H1 (cell line): ENCODE data around the gene NPTN. TPM values are rescaled to one million over a fixed set of nuclear protein-coding genes. Genes with fewer than 3 reads are reported as not detected.

Source experiments
- CTCF ChIA-PET: fragments of 300-600 bp; sonication (Branson Sonifier 250); formaldehyde crosslinking; loops from one replicate; lab custom pipeline; 2021; ENCODE audit not compliant: partially characterized antibody; lab: Charles Lee
- POLR2A ChIA-PET: fragments of 300-600 bp; sonication (Branson Sonifier 250); formaldehyde crosslinking; loops from one replicate; lab custom pipeline; 2021; ENCODE audit warnings: inconsistent platforms; ENCODE audit not compliant: partially characterized antibody; lab: Charles Lee
- DNase-seq, 2 experiments: peaks; one replicate each; pipeline versions ENCODE4 v3.0.0 to v3.0.0-alpha.2; 2010 to 2022; ENCODE audit warnings: low spot score in 2 of 2, low read depth in 1 of 2, mixed read lengths in 1 of 2
- FAIRE-seq: peaks from 2 replicates; lab custom pipeline; 2011; peaks lifted over from hg19 to GRCh38; lab: Jason Lieb, UNC
- H2AFZ ChIP-seq: 2 replicates; pipeline ENCODE4 v1.8.1; 2012; ENCODE audit warnings: low read length, inconsistent platforms
- H2AK5ac ChIP-seq: 2 replicates; pipeline ENCODE4 v1.6.1; 2013; ENCODE audit warnings: low read depth, low read length
- H2BK120ac ChIP-seq: replicated peaks from 2 replicates; pipeline ENCODE3; 2013; ENCODE audit warnings: low read depth, low read length, inconsistent platforms
- H2BK12ac ChIP-seq: 2 replicates; pipeline ENCODE4 v1.6.1; 2013; ENCODE audit warnings: low read depth, low read length
- H2BK15ac ChIP-seq: 2 replicates; pipeline ENCODE4 v1.6.1; 2013; ENCODE audit warnings: low read length
- H2BK20ac ChIP-seq: 2 replicates; pipeline ENCODE4 v1.6.1; 2013; ENCODE audit warnings: low read length
- H2BK5ac ChIP-seq: 2 replicates; pipeline ENCODE4 v1.6.1; 2013; ENCODE audit warnings: low read depth, low read length
- H3K14ac ChIP-seq: 2 replicates; pipeline ENCODE4 v1.6.1; 2013; ENCODE audit warnings: inconsistent platforms; ENCODE audit not compliant: insufficient read length
- H3K18ac ChIP-seq: 2 replicates; pipeline ENCODE4 v1.6.1; 2013; ENCODE audit warnings: low read length; ENCODE audit errors: extremely low read depth
- H3K23ac ChIP-seq: 2 replicates; pipeline ENCODE4 v1.6.1; 2013; ENCODE audit warnings: inconsistent platforms; ENCODE audit not compliant: insufficient read length
- H3K23me2 ChIP-seq: 2 replicates; pipeline ENCODE4 v1.6.1; 2013; ENCODE audit warnings: low read depth, low read length
- H3K27ac ChIP-seq: 2 replicates; pipeline ENCODE4 v1.6.1; 2011; ENCODE audit warnings: low read depth, low read length, inconsistent platforms
- H3K27me3 ChIP-seq, 4 experiments: replicated peaks in 1 of 4; 1 replicate in 1 of 4; 2 replicates in 3 of 4; pipeline versions ENCODE4 v1.6.1 to v1.8.1; 2011 to 2013; ENCODE audit warnings: low read length in 3 of 4, mild to moderate bottlenecking in 3 of 4, inconsistent platforms in 2 of 4, mixed read lengths in 2 of 4, moderate library complexity in 1 of 4; ENCODE audit not compliant: control insufficient read depth in 3 of 4, insufficient read depth in 3 of 4; ENCODE audit errors: extremely low read depth in 1 of 4
- H3K36me3 ChIP-seq, 4 experiments: 2 replicates each; pipeline versions ENCODE4 v1.6.1 to v1.8.1; 2011 to 2013; ENCODE audit warnings: mild to moderate bottlenecking in 4 of 4, low read length in 3 of 4, moderate library complexity in 2 of 4, control low read depth in 1 of 4, inconsistent platforms in 1 of 4; ENCODE audit not compliant: insufficient read depth in 4 of 4, control insufficient read depth in 2 of 4
- H3K4ac ChIP-seq: replicated peaks from 2 replicates; pipeline ENCODE3; 2013; ENCODE audit warnings: low read length, low read depth, mixed read lengths, inconsistent platforms; ENCODE audit not compliant: insufficient read length
- H3K4me1 ChIP-seq, 4 experiments: replicated peaks in 1 of 4; 1 replicate in 1 of 4; 2 replicates in 3 of 4; pipeline versions ENCODE4 v1.6.1 to v1.8.1; 2011 to 2013; ENCODE audit warnings: low read length in 3 of 4, inconsistent platforms in 2 of 4, mixed read lengths in 1 of 4; ENCODE audit not compliant: insufficient read depth in 4 of 4, control insufficient read depth in 3 of 4
- H3K4me2 ChIP-seq, 2 experiments: 2 replicates each; pipeline versions ENCODE4 v1.6.1 to v1.8.1; 2011 to 2013; ENCODE audit warnings: low read depth in 2 of 2, low read length in 2 of 2, control low read depth in 1 of 2, inconsistent platforms in 1 of 2, mild to moderate bottlenecking in 1 of 2; ENCODE audit not compliant: insufficient read depth in 1 of 2
- H3K4me3 ChIP-seq, 4 experiments: fragments of 200-600, 300-600 bp in 1 of 4; sonication (generic), shearing (Covaris generic), sonication (Bioruptor Twin) in 1 of 4; 2 replicates each; pipeline versions ENCODE4 v1.5.1 to v1.8.1; 2011 to 2016; ENCODE audit warnings: low read length in 4 of 4, low read depth in 3 of 4, control low read depth in 2 of 4, inconsistent platforms in 2 of 4, mild to moderate bottlenecking in 2 of 4, mixed read lengths in 1 of 4, moderate library complexity in 1 of 4; ENCODE audit not compliant: insufficient read depth in 2 of 4; ENCODE audit errors: extremely low read depth in 1 of 4
- H3K56ac ChIP-seq: replicated peaks from 2 replicates; pipeline ENCODE3; 2013; ENCODE audit warnings: low read depth, mild to moderate bottlenecking, mixed read lengths, low read length, inconsistent platforms; ENCODE audit not compliant: insufficient read length
- H3K79me1 ChIP-seq: 2 replicates; pipeline ENCODE4 v1.6.1; 2013; ENCODE audit warnings: low read depth, low read length, control low read depth
- H3K79me2 ChIP-seq, 2 experiments: 2 replicates each; pipeline versions ENCODE4 v1.6.1 to v1.8.1; 2012 to 2013; ENCODE audit warnings: low read length in 2 of 2, mild to moderate bottlenecking in 2 of 2, inconsistent platforms in 1 of 2; ENCODE audit not compliant: insufficient read depth in 2 of 2, control insufficient read depth in 1 of 2
- H3K9ac ChIP-seq, 4 experiments: replicated peaks in 1 of 4; 1 replicate in 1 of 4; 2 replicates in 3 of 4; pipeline versions ENCODE4 v1.6.1 to v1.8.1; 2011 to 2013; ENCODE audit warnings: low read depth in 3 of 4, low read length in 3 of 4, control low read depth in 2 of 4, mild to moderate bottlenecking in 2 of 4, moderate library complexity in 2 of 4, inconsistent platforms in 1 of 4; ENCODE audit errors: extremely low read depth in 1 of 4
- H3K9me3 ChIP-seq, 2 experiments: 2 replicates each; pipeline versions ENCODE4 v1.6.1 to v1.8.1; 2012 to 2013; ENCODE audit warnings: mild to moderate bottlenecking in 2 of 2, moderate library complexity in 2 of 2, control low read depth in 1 of 2, inconsistent platforms in 1 of 2, low read depth in 1 of 2, low read length in 1 of 2, mixed read lengths in 1 of 2; ENCODE audit not compliant: insufficient read depth in 2 of 2
- H4K20me1 ChIP-seq, 2 experiments: replicated peaks in 1 of 2; 2 replicates each; pipeline versions ENCODE3 to v1.8.1; 2011 to 2013; ENCODE audit warnings: inconsistent platforms in 2 of 2, low read length in 2 of 2, mild to moderate bottlenecking in 1 of 2; ENCODE audit not compliant: insufficient read depth in 2 of 2, control insufficient read depth in 1 of 2
- H4K5ac ChIP-seq: 2 replicates; pipeline ENCODE4 v1.6.1; 2013; ENCODE audit warnings: low read length, low read depth, mixed read lengths, inconsistent platforms; ENCODE audit not compliant: insufficient read length
- H4K8ac ChIP-seq: 2 replicates; pipeline ENCODE4 v1.8.0; 2013; ENCODE audit warnings: mild to moderate bottlenecking, moderate library complexity, low read length, inconsistent platforms; ENCODE audit not compliant: insufficient read depth; ENCODE audit errors: extremely low read depth
- H4K91ac ChIP-seq: replicated peaks from 2 replicates; pipeline ENCODE3; 2013; ENCODE audit warnings: low read length, mixed read lengths, inconsistent platforms; ENCODE audit not compliant: insufficient read length
- ATF2 ChIP-seq: IDR thresholded peaks from 2 replicates; pipeline ENCODE4 v1.6.1; 2012; ENCODE audit warnings: low read length, inconsistent platforms
- CEBPB ChIP-seq: IDR thresholded peaks from 2 replicates; pipeline ENCODE4 v1.6.1; 2012; ENCODE audit warnings: low read depth, low read length
- EZH2 ChIP-seq: fragments of 200-600 bp; sonication (generic); IDR thresholded peaks from 2 replicates; pipeline ENCODE4 v1.7.1; 2012; ENCODE audit warnings: low read depth, mild to moderate bottlenecking, moderate library complexity, low read length, inconsistent platforms; ENCODE audit not compliant: severe bottlenecking
- SAP30 ChIP-seq: fragments of 300-600 bp; sonication (generic); IDR thresholded peaks from 2 replicates; pipeline ENCODE4 v1.7.1; 2012; ENCODE audit warnings: low read length, moderate library complexity, mild to moderate bottlenecking, inconsistent platforms; ENCODE audit not compliant: insufficient read depth, insufficient replicate concordance
- WGBS, 2 experiments: shearing (Covaris generic) in 1 of 2; methylation state at CpG; one replicate each; pipeline versions ENCODE4 v1.1.6 to v1.1.7; 2013 to 2015; ENCODE audit warnings: low lambda C conversion rate in 2 of 2, mixed read lengths in 2 of 2, inconsistent platforms in 1 of 2, low coverage in 1 of 2, missing lambda C conversion rate in 1 of 2; ENCODE audit not compliant: insufficient replicate concordance in 2 of 2, insufficient coverage in 1 of 2, insufficient read length in 1 of 2; ENCODE audit errors: extremely low coverage in 1 of 2, missing lambda C conversion rate in 1 of 2; 5-methylcytosine and 5-hydroxymethylcytosine counted together
- polyA plus RNA-seq, 7 experiments: library from polyadenylated mRNA; depleted of rRNA in 3 of 7; stranded (reverse) in 5 of 7; unstranded in 2 of 7; fragments of >200 nt in 5 of 7; fragments of 200-250 nt in 2 of 7; gene quantifications; 1 replicate in 5 of 7; 2 replicates in 1 of 7; 4 replicates in 1 of 7; pipeline versions ENCODE4 v1.2.1 to v1.2.3, GENCODE V29; 2011 to 2013; ENCODE audit warnings: missing spikeins in 2 of 7, mixed read lengths in 2 of 7
- total RNA-seq: library from RNA; stranded (reverse); fragmentation: NEBNext Ultra II Directional; extraction: Animal tissue kit (Norgen Biotek cat#: 25700); gene quantifications from 2 replicates; pipeline ENCODE4 v1.2.1, GENCODE V29; 2021
- TF ChIP-seq, protein P1 (sequence below), 3 experiments: IDR thresholded peaks; 1 replicate in 2 of 3; 2 replicates in 1 of 3; pipeline versions ENCODE4 v1.5.1 to v1.6.1; 2011; ENCODE audit warnings: low read length in 3 of 3, mild to moderate bottlenecking in 3 of 3, inconsistent platforms in 2 of 3, low read depth in 1 of 3, moderate library complexity in 1 of 3; ENCODE audit not compliant: insufficient read depth in 1 of 3; ENCODE audit errors: control extremely low read depth in 1 of 3

Gene NPTN
- total and polyA plus RNA-seq, 2 of the 8 experiments (the other 6 are each of a cell fraction or from before 2014, with no cell fraction given), result 67.0 to 113 TPM

- Histone ChIP-seq H2BK15ac (no peak overlapping the region), H3K4me2 (peak overlapping the region; percentile 47 to 51; a peak in 3 of 4 replicates), H2AK5ac (no peak overlapping the region), H2BK12ac (no peak overlapping the region), H3K79me2 (peaks cover 12 to 99% of the 10 kb centered on the region in 2 experiments), H3K79me1 (peaks cover 14% of the 10 kb centered on the region), H3K9me3 (no peaks in the 10 kb centered on the region), H3K14ac (no peak overlapping the region), H2BK20ac (no peak overlapping the region), H3K27ac (no peak overlapping the region), H3K4ac (no peak overlapping the region), H3K9ac (no peak overlapping the region), H3K23ac (no peak overlapping the region), H4K91ac (no peak overlapping the region), H3K4me1 (peaks cover 16 to 30% (median 26%) of the 10 kb centered on the region in 4 experiments; a peak in 6 of 7 replicates), H4K20me1 (peaks cover 20 to 39% of the 10 kb centered on the region in 2 experiments), H4K8ac (no peak overlapping the region), H3K27me3 (no peaks in the 10 kb centered on the region), H3K36me3 (no peaks in the 10 kb centered on the region; a peak in 1 of 8 replicates), H3K56ac (no peak overlapping the region), H4K5ac (no peak overlapping the region), H3K4me3 (no peak overlapping the region), H3K18ac (no peak overlapping the region), H3K23me2 (no peaks in the 10 kb centered on the region), H2BK120ac (no peak overlapping the region), H2AFZ (no peak overlapping the region), H2BK5ac (no peak overlapping the region)
- ChIA-PET POLR2A (no interaction called here), CTCF (interaction anchor here (1.0 to 1.8 kb wide), 9 partner anchors 33 to 109 kb away, joined by 3 to 12 read pairs (median 3); no protein-coding TSS in a partner anchor)
- WGBS, 2 experiments, result 27% methylated on average over 1 of the region's 1 CpG; no CpG with 5 or more reads in 1 of the 2 experiments
- no peak for DNase-seq
- no peak for FAIRE-seq
- TF ChIP-seq, protein P1, sequence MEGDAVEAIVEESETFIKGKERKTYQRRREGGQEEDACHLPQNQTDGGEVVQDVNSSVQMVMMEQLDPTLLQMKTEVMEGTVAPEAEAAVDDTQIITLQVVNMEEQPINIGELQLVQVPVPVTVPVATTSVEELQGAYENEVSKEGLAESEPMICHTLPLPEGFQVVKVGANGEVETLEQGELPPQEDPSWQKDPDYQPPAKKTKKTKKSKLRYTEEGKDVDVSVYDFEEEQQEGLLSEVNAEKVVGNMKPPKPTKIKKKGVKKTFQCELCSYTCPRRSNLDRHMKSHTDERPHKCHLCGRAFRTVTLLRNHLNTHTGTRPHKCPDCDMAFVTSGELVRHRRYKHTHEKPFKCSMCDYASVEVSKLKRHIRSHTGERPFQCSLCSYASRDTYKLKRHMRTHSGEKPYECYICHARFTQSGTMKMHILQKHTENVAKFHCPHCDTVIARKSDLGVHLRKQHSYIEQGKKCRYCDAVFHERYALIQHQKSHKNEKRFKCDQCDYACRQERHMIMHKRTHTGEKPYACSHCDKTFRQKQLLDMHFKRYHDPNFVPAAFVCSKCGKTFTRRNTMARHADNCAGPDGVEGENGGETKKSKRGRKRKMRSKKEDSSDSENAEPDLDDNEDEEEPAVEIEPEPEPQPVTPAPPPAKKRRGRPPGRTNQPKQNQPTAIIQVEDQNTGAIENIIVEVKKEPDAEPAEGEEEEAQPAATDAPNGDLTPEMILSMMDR (IDR thresholded peaks at IDR 0.05; ENCODE audit: control extremely low read depth in 1 of 3, insufficient read depth in 1 of 3, low read depth in 1 of 3, low read length in 3 of 3), result no peak
- TF ChIP-seq ATF2 (no peak), EZH2 (no peak), CEBPB (no peak), SAP30 (no peak)
These were observed 30.7 kb downstream of the NPTN start for GRCh38 chr15:73602446-73602843.
